HG03457 (cell line): ENCODE data around the gene ELP4.

Experiments used
- ATAC-seq: cut with Tn5 transposase; IDR thresholded peaks from one replicate; pipeline ENCODE4 v1.9.1; 2021; ENCODE audit warnings: moderate number of reproducible peaks; ENCODE audit not compliant: unreplicated experiment

Gene ELP4

DNA sequence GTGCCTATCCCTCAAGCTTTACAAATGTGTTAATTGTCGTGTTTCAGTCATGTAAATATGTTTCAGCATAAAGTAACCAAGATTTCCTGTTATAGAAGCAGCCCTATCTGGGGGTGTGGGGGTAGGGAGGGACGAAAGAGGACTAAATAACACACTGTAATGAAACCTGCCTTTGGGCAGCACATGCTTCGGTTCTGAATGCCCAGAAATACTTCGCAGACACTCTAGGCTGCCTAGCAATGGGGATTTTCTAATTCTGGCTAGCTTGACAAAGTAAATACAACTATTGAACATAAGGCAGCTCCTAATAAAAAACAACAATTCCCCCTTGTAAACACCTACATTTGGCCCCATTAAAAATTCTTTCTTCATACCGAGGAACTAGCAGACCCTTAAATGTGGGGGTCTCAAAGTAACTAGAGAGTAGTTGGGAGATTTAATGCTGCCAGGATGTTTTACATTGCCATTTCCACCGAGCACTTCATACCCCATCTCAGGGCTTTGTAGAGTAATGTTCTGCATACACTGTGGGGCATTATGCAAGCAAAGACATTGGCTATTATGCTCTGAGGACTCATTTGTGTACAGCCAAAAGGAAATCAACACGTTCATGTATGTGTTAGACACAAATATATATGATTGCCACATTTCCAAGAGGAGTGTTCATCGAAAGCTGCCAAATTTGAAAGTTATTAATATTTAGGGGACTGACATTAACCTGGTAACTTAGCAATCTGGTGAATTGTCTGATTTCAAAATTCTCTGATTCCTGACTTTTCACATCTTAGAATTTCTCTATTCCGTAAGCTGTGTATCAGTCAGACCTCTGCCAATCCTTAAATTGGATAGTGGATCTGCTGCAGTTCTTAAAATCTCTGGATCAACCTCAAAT lies 259.4 kb downstream of the ELP4 start:
- no peak for ATAC-seq

DNA sequence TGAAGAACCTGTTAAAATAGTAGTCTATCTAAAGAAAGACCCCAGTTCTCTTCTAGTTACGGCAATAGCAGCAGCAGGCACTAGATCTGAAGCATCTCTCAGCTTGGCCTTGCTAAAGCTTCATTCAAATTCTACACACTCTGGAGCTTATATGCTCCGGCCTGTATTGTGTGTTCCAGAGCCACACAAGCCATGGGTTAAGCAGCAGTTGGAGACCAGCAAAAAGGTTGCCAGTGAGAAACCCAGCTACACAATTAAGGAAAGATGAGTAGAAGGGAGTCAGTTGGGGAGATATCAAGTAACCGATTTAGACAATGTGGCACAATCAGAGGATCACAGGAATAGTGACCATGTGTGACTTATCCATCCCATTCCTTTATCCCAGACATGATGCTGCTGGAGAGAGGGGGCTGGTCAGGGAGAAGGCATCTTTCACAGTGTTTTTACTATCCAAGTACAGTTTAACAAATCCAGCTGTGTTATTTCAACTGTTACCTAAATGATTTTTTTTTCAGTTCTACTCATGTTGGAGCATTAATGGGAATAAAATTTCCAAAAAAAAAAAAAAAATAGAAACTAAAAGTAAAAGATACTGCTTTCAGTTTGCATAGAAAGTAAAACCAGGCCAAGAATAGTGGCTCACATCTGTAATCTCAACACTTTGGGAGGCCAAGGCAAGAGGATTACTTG lies 260.6 kb downstream of the ELP4 start:
- no peak for ATAC-seq

DNA sequence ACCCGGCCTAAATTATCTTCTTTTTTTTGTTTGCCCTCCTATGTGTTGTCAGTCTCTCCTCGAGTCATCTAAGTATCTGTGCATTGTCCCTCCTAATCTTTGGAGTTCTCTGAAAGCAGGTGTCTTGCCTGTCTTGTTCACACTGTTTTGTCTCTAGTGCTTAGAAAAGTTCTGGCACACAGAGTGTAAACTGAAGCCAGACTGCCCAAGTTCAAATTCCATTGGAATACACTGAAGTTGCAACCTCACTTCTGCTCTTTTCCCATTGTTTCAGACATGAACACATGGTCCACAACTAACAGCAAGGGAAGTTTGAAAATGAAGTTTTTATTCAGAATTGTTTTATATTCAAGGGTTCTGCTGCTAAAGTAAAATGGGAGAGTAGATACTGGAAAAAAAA lies 262.8 kb downstream of the ELP4 start:
- no peak for ATAC-seq

DNA sequence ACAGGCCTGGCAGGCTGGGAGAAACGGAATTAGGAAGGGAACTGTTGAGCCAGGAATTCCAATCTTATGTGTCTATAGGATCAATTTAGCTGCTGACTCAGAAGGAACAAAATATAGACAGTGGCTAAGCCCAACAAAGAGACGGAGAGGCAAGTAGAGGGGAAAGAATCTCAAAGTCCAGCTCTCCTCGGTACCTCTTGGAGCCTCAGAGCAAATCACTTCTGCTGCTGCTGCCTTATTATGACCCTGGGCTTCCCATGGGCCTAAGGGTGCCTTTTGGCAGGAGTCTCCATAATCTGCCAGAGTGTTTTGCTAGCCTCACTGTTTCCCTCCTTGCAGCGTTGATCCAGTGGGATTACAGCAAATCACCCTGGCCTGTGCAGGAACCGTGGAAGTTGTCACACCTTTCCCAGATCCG lies 269.8 kb downstream of the ELP4 start:
- ATAC-seq = no peak

DNA sequence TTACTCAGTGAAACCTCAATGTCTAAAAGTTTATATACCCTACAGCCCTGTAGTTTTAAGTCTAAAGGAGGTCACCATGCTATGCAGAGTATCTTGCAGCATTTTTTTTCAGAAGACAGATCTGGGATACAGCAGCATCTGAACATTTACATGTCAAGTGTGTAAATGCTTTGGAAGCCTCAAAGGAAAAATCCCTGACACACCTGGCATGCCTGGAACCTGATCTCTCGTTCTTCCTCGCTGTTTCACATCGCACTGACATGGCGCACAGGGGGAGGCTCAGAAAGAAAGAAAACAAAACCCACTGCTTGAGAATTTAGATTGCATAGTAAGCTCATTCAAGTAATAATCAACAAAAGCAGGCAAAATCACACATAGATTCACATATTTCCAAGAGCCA lies 270.5 kb downstream of the ELP4 start:
- no peak for ATAC-seq

DNA sequence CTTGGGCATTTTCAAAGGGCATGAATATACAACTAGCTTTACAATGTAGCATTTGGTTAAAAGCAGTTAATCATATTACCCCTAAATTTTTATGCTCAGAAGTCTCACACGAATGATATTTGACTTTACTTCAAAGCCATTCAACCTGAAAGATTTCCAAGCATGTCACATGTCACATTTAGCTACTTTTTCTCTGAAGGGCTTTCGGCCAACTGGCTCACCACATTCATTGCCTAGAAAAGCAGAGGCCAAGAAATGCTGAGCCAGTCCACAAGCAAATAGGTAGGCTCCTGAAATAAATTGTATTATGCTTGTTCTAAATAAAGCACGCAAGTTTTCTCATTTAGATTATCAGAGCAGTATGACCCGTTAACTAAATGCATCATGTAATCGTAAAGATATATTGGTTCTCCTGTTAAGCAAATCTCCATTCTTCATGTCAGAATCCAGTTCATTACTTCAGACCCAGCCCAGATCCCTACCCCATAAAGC lies 271.0 kb downstream of the ELP4 start:
- no peak for ATAC-seq

DNA sequence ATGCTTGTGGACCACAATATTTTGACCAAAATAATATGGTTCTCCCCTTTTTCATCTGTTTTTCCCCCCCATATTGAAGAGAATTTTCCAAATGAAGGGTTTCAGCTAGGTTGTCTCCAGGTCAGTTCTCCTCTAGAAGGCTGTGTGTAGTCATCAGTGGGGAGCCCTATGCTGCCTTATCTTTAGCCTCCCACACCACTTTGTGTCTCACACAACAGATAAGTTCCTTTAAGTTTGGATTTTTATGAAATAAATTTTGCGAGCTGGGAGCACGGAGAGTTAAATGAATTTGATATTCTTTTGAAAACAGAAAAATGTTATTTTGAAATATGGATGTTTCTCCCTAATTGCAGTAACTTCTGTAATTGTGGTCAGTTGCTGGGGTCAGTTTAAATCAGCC lies 272.7 kb downstream of the ELP4 start:
- no peak for ATAC-seq

DNA sequence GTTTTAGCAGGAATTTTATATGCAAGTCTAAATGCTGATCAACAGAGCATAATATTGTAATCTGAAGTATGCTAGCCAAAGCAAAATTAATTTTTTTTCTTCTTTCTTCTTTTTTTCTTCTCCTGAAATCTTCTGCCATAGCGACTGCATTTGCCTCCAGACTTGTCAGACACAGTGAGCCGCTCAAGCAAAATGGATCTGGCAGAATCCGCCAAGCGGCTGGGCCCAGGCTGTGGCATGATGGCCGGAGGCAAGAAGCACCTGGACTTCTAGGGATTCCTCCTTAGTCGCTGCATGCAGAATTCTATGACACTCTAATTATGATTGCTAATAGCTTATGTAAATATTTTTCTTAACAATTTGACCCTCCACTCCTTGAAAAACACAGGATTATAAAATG lies 273.7 kb downstream of the ELP4 start:
- ATAC-seq = no peak

DNA sequence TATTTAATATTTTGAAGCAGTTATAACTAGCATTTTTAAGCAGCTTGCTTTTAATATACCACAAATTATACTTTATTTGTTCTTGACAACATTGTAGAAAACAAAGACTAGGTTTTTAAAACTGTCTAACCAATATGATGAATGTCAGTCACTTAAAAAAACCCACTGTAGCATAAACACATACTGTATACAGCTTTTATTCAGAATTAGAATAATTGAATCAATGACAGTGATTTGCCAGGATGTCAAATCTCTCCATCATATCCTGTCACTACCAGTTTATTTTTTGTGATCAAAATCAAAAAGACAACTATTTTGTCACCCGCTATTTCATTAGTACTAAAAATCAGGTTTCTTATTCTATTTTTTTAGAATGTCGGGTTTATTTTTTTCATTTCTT lies 275.0 kb downstream of the ELP4 start:
- ATAC-seq = no peak

DNA sequence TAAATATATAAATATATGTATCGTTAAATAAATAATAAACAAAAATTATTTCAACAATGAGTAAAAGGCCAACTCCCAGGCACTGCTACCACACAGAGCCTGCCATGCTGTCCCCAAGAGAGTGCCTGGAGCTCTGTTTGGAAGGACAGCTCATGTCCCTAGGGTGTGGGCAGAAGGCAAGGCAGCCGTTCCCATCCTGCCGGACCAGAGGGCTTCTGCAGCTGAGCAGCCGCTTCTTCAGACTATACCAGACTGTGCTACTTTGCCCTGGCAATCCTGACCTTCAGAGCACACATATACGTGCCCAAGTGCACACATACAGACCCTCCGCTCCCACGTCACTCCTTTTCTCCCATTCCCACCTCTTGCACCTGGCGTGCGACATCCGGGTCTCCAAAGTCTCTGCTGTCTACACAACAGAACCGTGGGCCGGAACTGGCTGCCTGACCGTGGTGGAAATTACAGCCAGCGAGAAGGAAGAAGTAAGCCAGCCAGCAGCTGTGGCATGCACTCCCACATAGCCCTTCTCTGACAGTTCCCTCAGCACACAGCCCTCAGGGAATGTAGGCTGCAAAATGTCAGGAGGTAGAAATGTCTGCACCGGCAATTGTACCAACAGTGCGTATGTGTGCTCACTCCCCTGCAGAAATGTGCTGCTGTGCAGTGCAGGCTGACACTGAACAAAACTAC lies 277.6 kb downstream of the ELP4 start:
- no peak for ATAC-seq

DNA sequence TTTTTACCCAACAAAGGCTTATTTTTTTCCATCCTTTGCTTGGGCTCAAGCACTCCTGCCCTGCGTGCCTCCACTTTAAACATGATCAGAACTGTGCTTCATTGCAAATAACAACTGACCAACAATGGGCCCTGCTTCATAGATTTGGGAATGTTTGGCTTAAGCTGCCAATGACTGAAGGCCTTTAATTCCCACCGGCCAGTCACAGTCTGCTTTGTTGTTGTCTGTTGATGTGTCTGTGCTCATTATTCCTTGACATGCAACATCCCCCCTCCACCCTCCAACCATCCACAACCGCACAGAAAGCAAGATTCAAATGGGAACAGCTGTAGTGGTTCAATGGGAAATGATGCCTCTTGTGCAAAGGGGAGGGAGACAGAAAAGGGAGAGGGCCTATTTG lies 278.5 kb downstream of the ELP4 start:
- ATAC-seq = no peak

DNA sequence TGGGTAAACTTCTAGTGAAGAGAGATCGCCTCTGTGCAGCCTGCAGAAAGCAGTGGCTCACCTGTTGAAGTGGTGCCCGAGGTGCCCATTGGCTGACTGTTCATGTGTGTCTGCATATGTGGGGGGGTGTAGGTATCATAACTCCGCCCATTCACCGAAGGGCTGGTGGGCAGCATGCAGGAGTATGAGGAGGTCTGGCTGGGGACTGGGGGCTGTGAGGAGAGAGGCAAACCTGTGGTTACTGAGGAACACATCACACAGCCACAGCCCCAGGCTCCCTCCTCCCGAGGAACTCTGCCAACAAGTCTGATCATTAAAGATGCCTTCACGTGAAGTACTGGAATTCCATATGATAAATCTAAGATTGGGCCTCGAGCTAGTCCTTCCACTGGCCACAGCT lies 281.1 kb downstream of the ELP4 start:
- ATAC-seq = no peak

DNA sequence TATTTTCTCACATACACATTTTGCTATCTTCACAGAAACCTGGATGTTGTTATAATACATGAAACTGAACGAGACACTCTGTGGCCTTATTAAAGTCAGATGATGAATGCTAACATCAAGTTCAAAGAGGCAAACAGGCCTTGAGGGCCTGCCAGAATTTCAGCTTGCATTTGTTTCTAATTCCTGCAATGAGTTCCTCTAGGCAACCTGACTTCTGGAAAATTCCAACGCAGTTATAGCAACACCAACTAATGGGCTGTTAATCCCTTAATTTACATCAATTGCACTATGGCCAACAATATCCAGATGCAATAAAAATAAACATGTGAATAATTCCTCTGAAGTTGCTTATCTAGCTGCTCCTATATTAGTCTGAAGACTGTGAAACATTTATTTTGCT lies 282.5 kb downstream of the ELP4 start:
- ATAC-seq = no peak

DNA sequence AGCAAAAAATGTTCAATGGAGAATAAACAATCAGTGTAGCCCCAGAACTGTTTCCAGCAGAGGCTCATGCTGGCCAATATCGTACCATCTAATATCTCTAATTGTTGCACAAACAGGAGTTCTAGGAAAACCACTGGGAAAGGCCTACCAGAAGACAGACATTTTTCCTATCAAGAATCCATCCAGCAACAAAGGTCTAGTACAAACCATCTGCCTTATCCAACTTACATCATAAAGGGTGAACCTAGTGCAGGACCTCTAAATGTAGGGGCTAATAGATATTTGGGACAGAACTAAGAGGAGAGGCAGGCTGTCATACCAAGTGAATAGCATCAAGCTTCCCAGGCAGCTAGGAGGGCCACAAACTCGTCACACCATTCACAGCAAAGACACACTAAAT lies 282.9 kb downstream of the ELP4 start:
- no peak for ATAC-seq

DNA sequence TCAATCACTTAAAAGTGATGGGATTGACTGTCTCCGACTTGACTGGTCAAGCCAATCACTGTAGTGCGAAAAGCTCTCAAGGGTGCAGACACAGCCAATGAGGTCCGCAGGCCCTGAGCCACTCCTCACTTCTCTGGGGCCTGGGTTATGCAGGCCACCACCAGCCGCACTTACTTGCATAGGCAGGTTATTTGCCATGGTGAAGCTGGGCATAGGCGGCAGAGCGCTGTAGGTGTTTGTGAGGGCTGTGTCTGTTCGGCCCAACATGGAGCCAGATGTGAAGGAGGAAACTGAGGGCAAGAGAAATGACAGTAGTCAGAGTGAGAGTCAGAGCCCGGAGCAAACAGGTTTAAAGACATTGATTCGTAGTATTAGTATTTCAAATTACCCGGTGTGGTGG lies 283.7 kb downstream of the ELP4 start:
- ATAC-seq = no peak

DNA sequence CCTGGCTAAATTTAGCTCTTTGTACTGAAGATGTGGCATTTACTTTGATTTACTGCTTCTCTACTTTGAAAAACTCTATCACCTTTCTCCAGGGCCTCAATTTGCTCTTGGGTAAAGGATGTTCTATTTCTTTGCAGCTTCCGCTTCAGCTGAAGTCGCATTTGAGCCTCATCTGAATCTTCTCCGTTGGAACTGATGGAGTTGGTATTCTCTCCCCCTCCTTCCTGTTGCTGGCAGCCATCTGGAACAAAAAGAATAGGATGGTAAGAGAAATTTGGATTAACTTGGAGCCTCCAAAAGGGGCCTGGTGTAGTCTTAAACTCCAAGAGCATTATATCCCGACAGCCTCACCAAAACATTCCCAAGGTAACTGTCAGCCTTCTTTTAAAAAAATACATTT lies 285.0 kb downstream of the ELP4 start:
- ATAC-seq = no peak

DNA sequence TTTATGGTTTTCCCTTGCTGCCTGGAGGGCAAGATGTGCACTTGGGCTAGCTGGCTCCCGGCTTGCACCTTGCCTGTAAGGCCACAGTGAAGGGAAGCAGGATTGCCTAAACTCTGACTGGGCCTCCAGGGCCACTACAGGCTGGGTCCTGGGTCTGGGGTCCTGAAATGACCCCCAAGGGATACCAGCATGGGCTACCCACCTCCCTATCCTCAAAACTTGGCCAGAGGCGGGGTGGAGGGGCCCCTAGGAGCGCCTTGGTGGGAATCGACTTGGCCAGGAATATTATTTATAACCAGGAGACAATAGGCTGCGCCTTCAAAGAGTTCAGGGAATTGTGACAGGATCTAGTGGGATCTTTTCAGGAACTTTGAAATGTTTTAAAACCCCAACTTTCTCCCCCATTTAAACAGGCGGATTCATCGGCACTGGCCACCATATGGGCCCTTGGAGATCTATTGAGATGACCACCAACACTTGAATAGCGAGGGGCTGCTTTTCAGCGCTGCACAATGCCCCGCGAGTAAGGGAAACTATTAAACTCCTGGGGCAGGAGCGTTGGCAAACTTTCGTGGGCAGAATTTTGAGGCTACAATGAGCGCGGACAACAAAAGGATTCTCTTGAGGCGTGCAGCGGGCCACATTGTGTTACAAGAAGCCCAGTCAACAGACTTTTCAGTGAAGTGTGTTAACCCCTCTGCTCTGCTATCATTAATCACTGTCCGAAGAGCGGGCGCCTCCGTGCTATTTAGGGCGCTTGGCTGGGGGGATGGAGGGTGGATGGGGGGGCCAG lies 286.3 kb downstream of the ELP4 start:
- ATAC-seq = no peak

DNA sequence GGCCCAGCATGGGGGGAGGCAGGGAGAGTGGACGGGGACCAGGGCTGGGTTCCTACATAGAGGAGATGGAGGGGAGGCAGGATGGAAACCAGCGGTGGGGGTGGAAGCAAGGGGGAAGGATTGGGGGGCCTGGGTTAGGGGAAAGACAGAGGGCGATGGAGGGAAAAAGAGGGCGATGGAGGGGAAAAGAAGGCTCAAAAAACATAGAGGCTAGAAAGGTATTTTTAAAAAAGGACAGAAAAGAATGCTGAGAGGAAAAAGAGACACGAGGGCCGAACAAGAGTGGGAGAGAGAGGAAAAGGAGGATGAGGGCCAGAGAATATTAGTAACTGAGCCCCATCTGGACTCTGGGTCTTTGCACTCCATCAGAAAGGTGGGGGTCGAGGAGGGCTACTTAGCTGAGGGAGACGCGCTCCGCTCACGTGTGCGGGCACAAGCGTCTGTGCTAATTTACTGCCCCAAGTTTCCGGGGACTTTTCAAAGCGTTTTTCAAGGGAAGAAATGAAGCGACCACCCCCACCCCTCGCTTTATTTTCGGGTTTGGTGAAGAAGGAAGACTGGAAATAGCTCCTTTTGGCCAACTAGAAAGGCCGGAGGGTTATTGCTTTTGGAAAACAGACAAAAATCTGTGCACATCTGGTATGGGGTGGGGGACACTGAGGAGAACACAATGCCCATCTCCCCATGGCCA lies 287.1 kb downstream of the ELP4 start:
- no peak for ATAC-seq

DNA sequence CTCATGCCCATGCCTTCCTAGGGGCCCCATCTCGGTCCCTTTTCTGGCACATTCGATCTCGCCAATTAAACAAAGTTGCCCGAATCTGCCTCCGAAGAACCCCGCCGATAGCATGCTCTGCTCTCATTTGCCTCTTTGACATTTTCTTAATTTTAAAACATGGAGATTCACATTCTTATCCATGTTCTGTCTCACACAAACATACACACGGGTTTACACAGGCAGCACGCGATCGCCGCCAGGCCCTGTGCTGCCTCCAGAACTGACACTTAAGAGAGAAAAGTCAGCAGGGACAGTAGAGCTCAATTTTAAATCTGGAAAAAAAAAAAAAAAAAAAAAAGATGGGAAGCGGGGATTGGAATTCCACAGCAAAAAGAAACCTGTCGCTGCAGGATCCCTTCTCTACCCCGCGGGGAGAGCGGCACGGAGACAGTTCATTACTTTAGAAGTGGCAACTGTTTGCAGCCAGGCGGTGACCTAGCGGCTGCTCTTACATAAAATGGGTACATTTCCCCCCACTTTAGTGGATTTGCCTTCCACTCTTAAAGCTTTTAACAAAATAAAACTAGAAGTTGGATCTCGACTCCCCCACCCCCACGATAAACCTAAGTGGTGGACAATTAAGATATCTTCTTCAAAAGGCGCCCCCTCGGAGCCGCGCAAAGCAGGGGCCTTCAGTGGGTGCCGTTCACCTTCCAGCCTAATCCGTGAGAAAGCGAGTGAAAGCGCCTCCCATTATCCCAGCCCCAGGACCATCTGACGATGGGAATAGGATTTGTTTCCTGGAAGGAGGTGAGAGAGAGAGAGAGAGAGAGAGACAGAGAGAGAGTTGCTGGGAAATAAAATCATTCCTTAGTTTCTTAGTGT lies 287.9 kb downstream of the ELP4 start:
- no peak for ATAC-seq
